DLD1 (cell line): ENCODE data around the gene METTL25.

ENCODE experiments used
- in situ Hi-C: cut with HindIII; loops from 2 replicates; pipeline ENCODE4 v1.10.0; 2017; ENCODE audit warnings: low sequenced_read_pairs

The METTL25 gene

DNA sequence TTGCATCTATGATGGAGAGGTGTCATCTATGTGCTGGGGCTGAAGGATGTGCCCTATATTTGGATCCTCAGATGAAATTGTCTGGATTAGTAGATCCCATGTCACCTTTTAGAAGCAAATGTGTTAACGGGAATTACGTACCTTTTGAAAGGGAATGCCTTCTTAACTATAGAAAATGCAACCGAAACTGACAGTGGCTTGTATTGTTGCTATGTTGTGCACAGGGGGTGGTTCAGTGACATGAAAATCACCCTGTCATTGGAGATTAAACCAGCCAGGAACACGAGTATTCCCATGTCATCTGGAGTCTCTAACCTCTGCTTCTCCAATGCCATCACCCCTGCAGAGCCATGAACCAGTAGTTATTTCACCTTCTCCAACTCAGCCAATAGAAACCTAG lies 110.2 kb downstream of the METTL25 start:
- in situ Hi-C loops = no loop called here

DNA sequence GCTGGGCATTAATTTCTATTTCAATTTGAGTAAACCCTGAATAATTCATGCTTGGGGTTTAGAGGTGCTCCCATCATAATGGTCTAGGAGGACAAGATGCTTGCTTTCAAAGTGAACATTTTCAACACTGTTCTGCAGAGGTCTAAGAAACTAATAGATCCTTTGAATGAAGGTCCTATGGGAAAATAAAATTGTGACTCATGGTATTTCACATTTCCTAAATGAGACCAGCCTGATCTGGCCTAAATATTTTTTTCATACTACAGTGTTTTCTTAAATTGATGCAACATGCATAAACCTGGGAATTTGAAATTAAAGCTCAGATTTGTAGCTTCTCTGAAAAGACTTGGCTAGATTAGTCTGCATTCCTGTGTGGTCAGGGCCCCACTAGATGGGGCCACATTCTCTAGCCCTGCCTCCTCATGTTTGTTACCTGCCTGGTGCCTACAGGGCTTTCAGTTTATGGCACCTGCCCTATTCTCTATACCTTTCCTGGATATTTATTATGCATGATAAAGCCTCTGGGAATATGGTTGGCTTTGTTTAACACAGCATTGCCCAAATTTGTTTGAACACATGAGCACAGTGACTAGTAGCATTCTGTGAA lies 112.7 kb downstream of the METTL25 start:
- in situ Hi-C loops = no loop called here

DNA sequence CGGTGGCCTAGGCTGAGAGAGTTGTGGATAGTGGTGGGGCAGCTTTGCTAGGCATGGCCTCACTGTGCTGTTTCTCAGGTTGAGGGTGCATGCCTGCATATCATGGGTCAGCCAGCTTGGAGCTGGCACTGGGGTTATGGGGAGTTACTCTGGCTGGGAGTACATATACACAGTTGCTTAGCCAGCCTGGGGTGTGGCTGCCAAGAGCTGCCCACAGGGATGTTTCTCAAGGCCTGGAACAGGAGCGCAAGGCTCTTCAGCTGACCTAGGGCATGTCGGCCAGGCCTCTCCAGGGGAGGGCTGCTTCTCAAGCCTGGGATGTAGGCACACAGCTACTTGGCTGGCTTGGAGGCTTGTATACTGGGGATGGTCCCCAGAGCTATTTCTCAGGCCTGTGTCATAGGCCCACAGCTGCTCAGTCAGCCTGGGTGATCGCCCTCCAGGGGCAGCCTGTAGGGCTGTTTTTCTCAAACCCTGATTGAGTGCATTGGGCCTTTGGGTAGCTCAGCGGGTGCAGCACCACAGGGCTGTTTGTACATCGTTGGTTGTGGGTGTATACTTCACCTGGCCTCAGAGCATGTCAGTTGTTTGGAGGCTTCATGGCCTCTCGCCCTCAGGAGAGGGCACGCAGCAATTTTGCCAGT lies 114.9 kb downstream of the METTL25 start:
- in situ Hi-C loops = no loop called here

DNA sequence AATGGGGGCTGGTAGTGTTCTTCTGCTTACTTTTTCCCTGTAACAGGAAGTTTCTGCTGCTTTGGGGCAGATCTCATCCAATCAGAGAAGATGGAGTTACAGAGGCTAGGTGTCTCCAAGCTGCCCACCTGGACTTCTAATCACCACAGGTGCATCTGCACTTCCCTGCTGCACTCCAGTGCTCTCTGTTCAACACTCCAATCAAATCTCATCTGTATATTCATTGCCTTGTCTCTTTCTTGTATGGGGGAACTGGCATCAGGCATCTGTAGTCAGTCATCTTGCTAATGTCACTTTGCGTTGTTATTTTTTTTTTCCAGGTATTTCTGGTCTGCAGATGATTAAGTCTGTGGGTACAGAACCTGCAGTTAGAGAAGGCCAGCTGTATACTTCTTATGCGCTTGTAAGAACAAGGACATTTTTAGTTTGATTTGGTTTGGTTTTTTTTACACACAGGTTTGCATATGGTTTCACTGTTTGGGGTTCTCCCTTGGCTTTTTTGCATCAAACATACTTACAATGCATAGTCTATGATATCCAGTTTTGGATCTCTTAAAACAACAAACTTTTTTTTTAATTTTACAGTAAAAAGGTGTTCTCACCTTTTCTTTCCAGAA lies 116.0 kb downstream of the METTL25 start:
- in situ Hi-C loops = no loop called here

DNA sequence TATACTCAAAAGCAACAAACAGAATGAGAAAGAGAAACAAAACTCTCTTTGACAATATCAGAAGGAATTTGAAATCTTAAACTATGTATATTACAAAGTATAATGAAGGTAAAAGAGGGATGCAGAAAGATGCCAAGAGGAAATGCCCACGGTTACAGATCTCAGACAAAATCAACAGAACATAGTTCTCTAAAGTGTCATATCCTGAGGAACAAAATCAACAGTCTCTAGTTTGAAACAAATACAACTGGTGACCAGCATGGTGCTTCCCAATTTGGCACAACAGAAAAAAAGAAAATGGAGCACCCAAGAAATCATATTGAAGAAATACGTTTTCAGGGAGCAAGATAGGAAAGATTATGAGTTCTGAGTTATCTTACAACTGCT lies 116.5 kb downstream of the METTL25 start:
- in situ Hi-C loops = no loop called here

DNA sequence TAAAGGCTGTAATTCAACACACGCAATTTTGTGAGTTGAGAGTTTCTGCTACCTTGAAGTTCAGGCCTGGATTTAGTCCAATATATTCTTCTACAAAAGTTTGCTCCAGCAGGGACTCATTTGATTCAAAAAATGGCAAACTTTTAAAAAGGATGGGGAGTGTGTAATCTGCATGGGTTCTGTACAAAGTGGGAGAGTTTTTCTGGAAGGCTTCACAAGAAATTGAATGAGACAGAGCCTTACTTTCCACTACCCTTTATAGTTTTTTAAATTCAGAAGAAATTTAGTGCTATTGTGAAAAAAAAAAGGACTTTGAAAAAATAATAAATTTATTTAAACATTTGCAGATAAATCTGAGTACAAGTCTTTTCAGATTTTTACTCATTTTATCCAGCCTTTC lies 116.9 kb downstream of the METTL25 start:
- in situ Hi-C loops = no loop called here

DNA sequence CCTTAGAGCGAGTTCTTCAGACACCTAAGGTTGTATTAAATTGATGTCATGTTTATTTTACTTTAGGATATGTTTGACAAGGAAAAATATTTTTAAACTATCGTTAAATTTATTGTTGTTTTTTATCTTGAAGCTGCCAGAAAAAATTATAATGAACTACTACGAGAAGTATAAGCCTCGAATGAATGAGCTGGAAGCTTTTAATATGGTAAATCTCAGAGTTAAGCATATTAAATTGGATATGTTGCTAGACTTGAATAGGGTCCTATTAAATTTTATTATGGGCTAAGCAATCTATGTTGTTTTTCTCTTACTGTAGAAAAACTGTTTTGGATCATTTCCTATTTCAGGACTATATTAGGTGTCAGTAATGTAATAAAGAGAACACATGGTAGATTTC lies 118.2 kb downstream of the METTL25 start:
- in situ Hi-C loops = no loop called here

DNA sequence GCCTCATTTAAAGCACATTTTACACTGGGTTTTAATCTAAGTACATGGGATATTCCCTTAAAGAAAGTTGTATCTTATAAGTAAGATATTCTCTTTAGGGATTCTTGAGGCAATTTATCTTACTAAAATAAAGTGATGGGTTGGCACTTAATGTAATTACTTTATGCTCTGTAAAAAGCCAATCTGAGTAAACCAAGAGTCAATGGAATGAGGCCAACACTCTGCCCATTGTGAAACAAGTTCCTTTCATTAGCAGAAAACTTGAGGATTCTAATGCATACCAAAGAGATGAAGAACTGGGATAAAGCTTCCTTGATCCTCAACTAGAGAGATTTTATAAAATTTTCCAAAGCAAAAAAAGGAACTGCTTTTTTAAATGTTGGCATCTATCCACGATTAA lies 121.2 kb downstream of the METTL25 start:
- in situ Hi-C loops = no loop called here

DNA sequence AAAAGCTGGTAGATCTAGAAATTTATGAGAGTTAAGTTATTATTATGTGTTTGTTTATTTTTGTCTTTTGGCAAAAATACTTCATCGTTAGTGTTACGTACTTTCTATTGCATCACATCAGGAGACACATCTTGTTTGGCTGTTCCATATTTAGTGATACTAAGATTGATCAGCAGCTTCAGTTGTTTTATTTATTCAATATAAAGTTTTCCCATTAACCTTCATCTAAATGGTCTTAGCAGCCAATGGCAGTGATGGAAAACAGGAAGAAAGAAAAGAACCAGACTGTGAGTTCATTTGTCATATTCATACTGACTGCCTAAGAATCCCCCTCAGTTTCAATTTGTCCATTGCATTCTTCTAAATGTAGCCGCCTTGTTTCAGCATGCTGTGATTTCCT lies 122.3 kb downstream of the METTL25 start:
- in situ Hi-C loops = no loop called here

DNA sequence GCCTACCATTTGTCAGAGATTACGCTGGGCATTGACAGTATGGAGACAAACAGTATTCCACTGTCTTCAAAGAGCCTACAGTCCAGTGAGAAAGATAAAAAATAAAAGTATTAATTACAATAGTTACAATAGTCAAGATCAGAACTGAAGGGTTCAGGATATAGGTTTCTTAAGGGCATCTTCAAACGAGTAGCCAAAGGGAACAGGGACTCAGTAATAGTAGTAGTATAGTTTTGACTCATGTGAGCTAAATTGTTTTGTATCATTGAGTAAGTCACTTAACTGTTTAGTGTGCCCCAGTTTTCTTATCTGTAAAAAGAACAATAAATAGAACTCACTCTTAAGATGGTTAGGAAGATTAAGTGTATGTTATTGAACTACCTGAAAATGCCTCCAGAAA lies 123.6 kb downstream of the METTL25 start:
- in situ Hi-C loops = no loop called here

DNA sequence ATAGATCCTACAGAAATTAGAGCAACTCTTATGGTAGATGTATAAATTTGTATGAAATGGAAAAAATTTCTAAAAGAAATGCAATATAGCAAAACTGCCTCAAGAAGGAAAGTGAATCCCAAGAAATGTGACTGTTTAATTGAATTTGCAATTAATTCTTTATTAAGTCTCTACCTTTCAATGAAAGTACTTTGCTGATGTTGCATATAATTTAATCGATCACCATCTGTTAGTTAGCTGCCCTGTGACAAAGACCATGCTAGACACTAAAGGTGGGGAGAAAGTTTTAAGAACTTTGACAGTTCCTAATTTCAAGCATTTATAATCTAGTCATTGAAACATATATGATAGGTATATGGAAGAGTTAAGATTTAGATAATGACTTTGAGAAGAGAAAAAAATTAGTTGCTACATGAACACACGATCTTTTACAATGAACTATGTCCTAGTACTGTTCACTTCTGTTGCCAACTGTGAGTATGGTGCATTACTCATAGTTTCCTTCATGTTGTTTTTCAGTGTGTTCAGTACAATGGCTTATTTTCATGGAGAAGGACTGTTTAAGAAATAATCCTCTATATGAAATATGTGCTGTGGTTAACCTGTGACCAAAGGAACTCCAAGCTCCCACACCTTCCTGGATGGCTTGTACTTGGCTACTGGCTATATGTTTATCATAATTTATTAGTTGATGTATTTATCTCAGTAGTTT lies 128.4 kb downstream of the METTL25 start:
- in situ Hi-C loops = no loop called here

DNA sequence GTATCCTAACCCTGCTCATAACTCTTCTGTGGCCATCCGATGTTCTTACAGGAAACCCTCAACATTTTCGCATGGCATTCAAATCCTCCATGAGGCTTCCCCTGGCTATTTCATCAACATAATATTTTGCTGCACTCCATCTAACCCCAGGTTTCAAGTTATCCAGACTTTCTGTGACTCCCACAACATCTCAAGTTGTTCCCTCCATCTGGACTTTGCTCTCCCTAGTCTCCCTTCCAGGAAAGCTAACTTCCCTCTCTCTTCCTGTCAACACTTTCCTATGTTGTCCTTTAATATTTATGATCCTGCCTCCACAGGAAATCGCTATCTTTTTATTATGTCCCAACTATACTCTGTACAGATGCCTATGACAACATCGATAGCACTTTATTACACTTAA lies 146.1 kb downstream of the METTL25 start:
- in situ Hi-C loops = no loop called here

DNA sequence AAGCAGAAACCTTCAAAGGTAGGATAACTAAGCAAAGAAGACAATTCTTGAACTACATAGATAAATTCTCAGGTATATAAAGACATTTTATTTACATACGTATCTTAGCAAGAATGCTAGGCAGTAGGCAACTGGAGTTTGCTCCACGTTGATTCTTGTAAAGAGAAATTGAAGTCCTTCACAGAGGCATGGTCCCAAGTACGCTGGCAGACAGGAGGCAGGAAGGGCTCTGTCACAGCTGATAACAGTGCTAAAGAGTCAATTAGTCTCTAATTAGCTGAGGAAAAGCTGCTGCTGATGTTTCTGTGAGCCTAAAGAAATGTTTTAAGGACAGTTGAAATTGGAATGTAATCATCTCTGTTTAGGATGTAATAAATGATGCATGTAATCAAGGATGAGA lies 146.8 kb downstream of the METTL25 start:
- in situ Hi-C loops = no loop called here

DNA sequence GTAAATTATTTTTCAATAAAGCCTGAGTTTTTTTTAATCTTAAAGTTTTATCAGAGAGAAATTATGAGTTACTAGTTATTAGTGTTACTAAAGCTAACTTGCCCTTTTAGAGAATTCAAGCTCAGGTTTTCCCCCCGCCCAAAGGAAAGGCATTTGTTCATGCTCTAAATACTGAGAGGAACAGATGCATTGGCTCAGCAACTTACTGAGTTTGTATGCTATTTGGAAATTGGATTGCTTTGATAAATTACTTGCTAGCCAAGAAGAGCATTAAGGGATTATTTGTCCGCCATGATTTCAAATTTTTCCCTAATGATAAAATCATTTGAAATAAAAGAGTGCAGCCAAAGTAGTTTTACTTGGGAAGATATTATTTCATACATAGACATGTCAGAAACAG lies 149.4 kb downstream of the METTL25 start:
- in situ Hi-C loops = no loop called here

DNA sequence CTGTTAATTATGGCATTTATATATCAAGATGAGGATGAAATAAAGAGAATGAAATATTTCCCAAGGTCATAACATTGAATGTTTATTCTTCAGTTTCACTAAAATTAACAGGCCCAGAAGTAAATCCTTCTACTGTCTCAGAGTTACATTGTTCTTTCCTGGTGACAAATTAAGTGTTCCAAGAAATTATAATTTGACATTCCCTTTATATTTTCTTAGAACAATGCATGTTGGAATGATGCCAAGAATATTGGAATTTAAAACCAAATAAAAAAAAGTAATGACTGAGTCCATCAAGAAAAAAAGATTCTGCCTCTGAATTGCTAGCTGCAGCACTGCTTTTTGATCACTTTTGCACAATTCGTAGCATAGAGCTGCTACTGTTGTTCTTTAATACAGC lies 152.1 kb downstream of the METTL25 start:
- in situ Hi-C loops = no loop called here

DNA sequence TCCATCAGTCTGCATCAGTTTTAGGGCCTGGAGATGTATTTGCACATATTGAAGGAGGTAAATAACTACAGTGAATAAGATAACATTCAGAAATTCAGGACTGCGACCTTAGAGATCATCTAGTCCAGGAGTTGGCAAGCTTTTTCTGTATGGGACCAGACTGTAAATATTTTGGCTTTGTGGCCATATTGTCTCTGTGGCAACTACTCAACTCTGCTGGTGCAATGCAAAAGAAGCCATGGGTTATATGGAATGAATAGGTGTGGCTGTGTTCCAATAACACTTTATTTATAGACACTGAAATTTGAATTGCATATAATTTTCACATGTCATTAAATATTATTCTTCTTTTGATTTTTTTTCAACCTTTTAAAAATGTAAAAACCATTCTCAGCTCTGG lies 156.6 kb downstream of the METTL25 start:
- in situ Hi-C loops = no loop called here

DNA sequence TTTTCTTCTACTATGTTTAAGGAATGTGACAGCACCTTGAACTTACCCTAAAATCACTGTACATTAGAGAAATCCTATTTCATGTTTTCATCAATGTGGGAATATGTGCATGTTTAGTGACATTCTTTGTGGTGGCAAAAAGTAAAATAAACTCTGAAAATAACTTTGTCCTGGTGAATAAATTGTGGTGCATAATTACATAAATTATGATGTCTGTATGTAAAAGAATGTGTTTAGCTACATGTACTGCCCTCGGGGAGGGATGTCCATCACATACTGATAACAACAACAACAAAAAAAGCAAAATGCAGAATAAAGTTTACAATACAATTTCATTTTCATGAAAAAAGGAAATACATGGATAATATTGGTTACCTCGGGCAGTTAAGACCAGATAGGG lies 157.3 kb downstream of the METTL25 start:
- in situ Hi-C loops = no loop called here

DNA sequence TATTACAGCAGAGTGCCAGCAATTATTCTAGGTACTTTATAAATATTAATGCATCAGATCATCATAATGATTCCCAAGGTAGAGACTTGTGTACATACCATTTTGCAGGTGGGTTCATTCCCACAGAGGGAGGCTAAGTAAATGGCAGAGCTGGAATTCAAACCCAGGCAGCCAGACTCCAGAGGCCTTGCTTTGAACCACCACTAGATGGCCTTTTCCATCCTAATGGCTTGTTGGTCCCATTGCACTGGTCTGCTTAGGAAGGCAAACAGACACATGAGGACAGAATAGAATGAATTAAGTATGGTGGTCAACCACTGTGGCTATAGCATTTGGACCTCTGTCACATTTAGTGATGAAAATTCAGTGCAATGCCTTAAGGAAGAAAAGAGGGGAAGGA lies 158.7 kb downstream of the METTL25 start:
- in situ Hi-C loops = no loop called here

DNA sequence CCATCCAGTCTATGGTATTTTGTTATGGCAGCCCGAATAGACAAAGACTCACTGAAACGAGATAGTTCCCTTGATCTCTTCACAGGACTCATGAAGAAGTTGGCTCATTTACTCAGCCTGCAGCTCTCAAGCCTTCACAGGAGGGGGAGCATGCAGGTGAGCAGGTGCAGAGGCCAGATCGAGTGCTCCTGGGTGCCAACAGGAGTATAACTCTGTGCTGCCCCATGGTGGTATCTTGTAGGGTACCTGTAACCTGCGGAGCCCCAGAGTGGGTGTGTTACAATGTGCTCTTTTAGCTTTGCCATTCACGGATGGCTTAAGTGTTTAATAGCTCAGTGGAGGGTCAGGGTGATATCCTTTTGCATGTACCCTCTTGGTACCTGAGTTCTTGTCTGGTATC lies 159.5 kb downstream of the METTL25 start:
- in situ Hi-C loops = no loop called here

DNA sequence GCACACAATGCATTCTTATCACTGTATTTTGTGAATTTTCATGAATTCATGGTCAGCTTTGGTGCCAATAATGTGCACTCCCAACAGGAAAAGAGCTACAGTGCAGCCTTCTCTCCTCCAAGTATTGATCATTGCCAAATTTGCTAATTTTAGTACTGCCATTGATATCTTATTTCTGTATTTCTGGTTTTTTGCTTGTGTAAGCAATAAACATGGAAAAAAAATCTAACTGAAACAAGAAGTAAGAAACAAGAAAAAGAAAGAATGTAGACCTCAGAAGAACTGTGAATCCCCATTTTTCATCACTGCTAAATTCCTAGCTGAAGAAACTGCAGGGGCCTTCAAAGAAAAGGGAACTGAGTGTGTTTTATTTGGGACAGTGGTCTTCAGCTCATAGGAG lies 161.2 kb downstream of the METTL25 start:
- in situ Hi-C loops = no loop called here

DNA sequence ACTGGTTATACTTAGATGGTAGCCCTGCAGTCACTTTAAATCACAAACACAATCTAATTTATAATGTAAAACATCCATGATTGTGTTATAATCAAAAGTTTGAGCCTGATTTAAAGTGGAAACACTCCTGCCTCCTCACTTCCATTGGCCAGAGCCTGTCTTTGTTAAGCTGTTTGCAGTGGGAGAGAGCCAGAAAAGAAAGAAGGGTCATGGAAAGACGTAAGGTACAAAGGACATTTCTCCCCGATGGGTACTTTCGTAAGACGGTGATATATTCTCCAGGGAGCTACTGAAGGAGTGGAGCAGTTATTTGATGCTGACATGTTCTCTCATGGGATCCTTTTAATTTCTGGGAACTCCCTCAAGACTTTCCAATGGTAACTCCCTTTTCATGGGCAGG lies 164.0 kb downstream of the METTL25 start:
- in situ Hi-C loops = no loop called here

DNA sequence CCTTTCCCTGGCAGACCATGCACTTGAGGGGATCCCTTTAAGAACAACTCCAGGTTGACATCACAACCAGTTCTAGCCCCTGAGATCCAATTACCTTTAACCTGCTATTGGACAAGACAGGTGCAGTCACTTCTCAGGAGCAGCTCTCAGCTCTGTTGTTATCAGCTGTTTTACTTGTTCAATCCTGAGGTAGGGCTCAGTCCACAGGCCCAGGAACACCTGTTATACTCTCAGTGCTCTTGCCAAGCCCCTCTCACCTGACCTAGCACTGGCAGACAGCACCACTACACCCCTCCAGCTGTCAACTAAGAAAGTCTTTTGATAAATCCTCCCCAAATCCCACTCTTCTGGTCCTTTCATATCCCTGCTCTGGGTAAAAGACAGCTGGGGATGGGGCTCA lies 164.4 kb downstream of the METTL25 start:
- in situ Hi-C loops = no loop called here
